Measurements from ENCODE around the gene TMOD4. TPM values are rescaled to one million over a fixed set of nuclear protein-coding genes. Genes with fewer than 3 reads are reported as not detected.

TMOD4 gene
- total and polyA plus RNA-seq, 2 of the 13 experiments (the other 11 are each of a cell fraction or from before 2014, with no cell fraction given): 0.66 TPM; not detected in 1

DNA sequence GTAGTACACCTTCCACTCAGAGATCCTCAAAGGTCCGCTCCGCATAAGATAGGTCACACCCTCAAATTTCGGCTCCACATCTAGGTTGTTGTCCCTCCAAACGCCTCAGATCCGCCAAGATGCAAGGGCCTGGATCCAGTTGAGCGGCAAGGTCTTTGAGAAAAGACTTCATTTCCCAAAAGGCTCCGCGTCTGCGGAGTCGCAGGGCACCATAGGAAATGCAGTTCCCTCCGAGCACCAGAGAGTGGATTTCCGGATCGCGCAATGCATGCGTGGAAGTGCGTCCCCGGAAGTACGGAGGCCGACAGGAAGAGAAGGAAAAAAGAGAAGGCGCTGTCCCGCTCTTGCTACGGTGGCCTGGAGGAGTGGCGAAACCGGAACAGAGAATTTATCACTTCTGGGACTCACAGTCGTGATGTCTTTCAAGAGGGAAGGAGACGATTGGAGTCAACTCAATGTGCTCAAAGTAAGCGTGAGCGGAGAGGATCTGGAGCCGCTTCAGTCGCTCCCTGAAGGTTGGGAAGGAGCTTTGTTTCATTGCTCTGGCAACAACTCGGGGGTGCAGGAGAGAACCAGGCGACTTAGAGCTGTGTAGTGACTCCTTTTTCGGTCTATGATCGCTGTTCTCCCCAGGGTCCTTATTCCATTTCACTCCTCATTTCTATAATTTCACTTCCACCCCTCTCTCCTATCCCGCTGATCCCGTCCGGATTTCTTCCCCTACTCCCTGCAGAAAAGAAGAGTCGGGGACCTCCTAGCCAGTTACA, 9.9 kb downstream of the TMOD4 start, which contains the start of the genes LYSMD1 and SCNM1 (continued):
- TF ChIP-seq ZNF224 (CRISPR knock-in tag; IDR thresholded peaks at IDR 0.05) (peak; percentile 72; the same call in 1 of the 2 replicates), SAP130 (CRISPR knock-in tag; IDR thresholded peaks at IDR 0.05; ENCODE audit: low read depth) (peak; percentile 99), TBX2 (CRISPR knock-in tag; IDR thresholded peaks at IDR 0.05; ENCODE audit: borderline replicate concordance) (no peak; the same call in none of the 2 replicates), RBM39 (IDR thresholded peaks at IDR 0.05; ENCODE audit: low read depth, low read length, poor library complexity, severe bottlenecking) (no peak), ZNF205 (CRISPR knock-in tag; IDR thresholded peaks at IDR 0.05) (peak; percentile 77; the same call in 1 of the 2 replicates), GATAD1 (CRISPR knock-in tag; IDR thresholded peaks at IDR 0.05) (peak; percentile 98), ZNF703 (CRISPR knock-in tag; IDR thresholded peaks at IDR 0.05; ENCODE audit: borderline replicate concordance) (no peak), MIER2 (CRISPR knock-in tag; IDR thresholded peaks at IDR 0.05) (peak; percentile 78), KAT8 (CRISPR knock-in tag; IDR thresholded peaks at IDR 0.05) (peak; percentile 99), ZNF282 (IDR thresholded peaks at IDR 0.05; ENCODE audit: partially characterized antibody) (no peak), CENPT (CRISPR knock-in tag; IDR thresholded peaks at IDR 0.05; ENCODE audit: low read depth) (no peak), ZMYM3 (CRISPR knock-in tag; IDR thresholded peaks at IDR 0.05) (no peak), HCFC1 (IDR thresholded peaks at IDR 0.05; ENCODE audit: low read depth, low read length) (peak; percentile 99), ZNF615 (CRISPR knock-in tag; IDR thresholded peaks at IDR 0.05; ENCODE audit: borderline replicate concordance) (0 out of 2 replicates have a peak, but pooled peaks have one; percentile 30), ZNF12 (CRISPR knock-in tag; IDR thresholded peaks at IDR 0.05) (peak; percentile 47; the same call in 1 of the 2 replicates), SRSF9 (IDR thresholded peaks at IDR 0.05; ENCODE audit: borderline replicate concordance, insufficient read depth, low read depth, low read length, poor library complexity, severe bottlenecking) (no peak), HES4 (CRISPR knock-in tag; IDR thresholded peaks at IDR 0.05; ENCODE audit: borderline replicate concordance) (peak; percentile 18; the same call in 1 of the 2 replicates), ZNF572 (CRISPR knock-in tag; IDR thresholded peaks at IDR 0.05) (0 out of 2 replicates have a peak, but pooled peaks have one; percentile 2)
- TF ChIP-seq, protein P1, sequence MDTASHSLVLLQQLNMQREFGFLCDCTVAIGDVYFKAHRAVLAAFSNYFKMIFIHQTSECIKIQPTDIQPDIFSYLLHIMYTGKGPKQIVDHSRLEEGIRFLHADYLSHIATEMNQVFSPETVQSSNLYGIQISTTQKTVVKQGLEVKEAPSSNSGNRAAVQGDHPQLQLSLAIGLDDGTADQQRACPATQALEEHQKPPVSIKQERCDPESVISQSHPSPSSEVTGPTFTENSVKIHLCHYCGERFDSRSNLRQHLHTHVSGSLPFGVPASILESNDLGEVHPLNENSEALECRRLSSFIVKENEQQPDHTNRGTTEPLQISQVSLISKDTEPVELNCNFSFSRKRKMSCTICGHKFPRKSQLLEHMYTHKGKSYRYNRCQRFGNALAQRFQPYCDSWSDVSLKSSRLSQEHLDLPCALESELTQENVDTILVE (CRISPR knock-in tag; IDR thresholded peaks at IDR 0.05): peak; percentile 95
- TF ChIP-seq, protein P2, sequence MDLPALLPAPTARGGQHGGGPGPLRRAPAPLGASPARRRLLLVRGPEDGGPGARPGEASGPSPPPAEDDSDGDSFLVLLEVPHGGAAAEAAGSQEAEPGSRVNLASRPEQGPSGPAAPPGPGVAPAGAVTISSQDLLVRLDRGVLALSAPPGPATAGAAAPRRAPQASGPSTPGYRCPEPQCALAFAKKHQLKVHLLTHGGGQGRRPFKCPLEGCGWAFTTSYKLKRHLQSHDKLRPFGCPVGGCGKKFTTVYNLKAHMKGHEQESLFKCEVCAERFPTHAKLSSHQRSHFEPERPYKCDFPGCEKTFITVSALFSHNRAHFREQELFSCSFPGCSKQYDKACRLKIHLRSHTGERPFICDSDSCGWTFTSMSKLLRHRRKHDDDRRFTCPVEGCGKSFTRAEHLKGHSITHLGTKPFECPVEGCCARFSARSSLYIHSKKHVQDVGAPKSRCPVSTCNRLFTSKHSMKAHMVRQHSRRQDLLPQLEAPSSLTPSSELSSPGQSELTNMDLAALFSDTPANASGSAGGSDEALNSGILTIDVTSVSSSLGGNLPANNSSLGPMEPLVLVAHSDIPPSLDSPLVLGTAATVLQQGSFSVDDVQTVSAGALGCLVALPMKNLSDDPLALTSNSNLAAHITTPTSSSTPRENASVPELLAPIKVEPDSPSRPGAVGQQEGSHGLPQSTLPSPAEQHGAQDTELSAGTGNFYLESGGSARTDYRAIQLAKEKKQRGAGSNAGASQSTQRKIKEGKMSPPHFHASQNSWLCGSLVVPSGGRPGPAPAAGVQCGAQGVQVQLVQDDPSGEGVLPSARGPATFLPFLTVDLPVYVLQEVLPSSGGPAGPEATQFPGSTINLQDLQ (CRISPR knock-in tag; IDR thresholded peaks at IDR 0.05): no peak
- TF ChIP-seq, protein P3, sequence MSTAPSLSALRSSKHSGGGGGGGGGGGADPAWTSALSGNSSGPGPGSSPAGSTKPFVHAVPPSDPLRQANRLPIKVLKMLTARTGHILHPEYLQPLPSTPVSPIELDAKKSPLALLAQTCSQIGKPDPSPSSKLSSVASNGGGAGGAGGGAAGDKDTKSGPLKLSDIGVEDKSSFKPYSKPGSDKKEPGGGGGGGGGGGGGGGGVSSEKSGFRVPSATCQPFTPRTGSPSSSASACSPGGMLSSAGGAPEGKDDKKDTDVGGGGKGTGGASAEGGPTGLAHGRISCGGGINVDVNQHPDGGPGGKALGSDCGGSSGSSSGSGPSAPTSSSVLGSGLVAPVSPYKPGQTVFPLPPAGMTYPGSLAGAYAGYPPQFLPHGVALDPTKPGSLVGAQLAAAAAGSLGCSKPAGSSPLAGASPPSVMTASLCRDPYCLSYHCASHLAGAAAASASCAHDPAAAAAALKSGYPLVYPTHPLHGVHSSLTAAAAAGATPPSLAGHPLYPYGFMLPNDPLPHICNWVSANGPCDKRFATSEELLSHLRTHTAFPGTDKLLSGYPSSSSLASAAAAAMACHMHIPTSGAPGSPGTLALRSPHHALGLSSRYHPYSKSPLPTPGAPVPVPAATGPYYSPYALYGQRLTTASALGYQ (CRISPR knock-in tag; IDR thresholded peaks at IDR 0.05): 0 out of 2 replicates have a peak, but pooled peaks have one; percentile 56
- TF ChIP-seq, protein P4, sequence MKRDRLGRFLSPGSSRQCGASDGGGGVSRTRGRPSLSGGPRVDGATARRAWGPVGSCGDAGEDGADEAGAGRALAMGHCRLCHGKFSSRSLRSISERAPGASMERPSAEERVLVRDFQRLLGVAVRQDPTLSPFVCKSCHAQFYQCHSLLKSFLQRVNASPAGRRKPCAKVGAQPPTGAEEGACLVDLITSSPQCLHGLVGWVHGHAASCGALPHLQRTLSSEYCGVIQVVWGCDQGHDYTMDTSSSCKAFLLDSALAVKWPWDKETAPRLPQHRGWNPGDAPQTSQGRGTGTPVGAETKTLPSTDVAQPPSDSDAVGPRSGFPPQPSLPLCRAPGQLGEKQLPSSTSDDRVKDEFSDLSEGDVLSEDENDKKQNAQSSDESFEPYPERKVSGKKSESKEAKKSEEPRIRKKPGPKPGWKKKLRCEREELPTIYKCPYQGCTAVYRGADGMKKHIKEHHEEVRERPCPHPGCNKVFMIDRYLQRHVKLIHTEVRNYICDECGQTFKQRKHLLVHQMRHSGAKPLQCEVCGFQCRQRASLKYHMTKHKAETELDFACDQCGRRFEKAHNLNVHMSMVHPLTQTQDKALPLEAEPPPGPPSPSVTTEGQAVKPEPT (CRISPR knock-in tag; IDR thresholded peaks at IDR 0.05; ENCODE audit: low read depth): peak; percentile 77; the same call in 1 of the 2 replicates

All from HepG2 (cell line).